Prostate gland (tissue), 2 donors: Measurements from ENCODE around the gene PRMT9.

Experiments used
- CTCF ChIP-seq, 4 experiments: fragments of 200-600 bp in 2 of 4; fragments of 450-650 bp in 2 of 4; sonication (generic) in 2 of 4; IDR thresholded peaks; 1 replicate in 3 of 4; 2 replicates in 1 of 4; pipeline ENCODE4 v1.5.1; 2016 to 2019; ENCODE audit warnings: antibody characterized with exemption in 4 of 4, mild to moderate bottlenecking in 2 of 4, moderate library complexity in 2 of 4
- POLR2A ChIP-seq: fragments of 450-650 bp; IDR thresholded peaks from one replicate; pipeline ENCODE4 v1.6.1; 2016; ENCODE audit warnings: antibody characterized with exemption, mild to moderate bottlenecking

- TF ChIP-seq POLR2A, result no peak
- no peak for TF ChIP-seq CTCF (IDR thresholded peaks at IDR 0.05)
Measured at GRCh38 chr4:147693218-147693617, 9.3 kb upstream of the PRMT9 start.
